Hematopoietic multipotent progenitor cell (in vitro differentiated cells): ENCODE data around the gene MED16. TPM values are rescaled to one million over a fixed set of nuclear protein-coding genes. Genes with fewer than 3 reads are reported as not detected.

Experiments used
- DNase-seq, 3 donors: peaks; one replicate each; pipeline ENCODE4 v3.0.0-alpha.2; 2011 to 2015; ENCODE audit warnings: low read depth in 2 of 3, low spot score in 2 of 3
- total RNA-seq: library from RNA; depleted of rRNA; stranded (reverse); fragments of >200 nt; gene quantifications from one replicate; pipeline ENCODE4 v1.2.3, GENCODE V29; 2012

Gene MED16
- total RNA-seq: 78.4 TPM

- DNase-seq: peak; percentile 86 to 95 (median 93)
These were observed at the start of gene MED16, which contains the start of gene RNU6-9 for GRCh38 chr19:892894-893689. Gene MED16 (minus strand): TSS chr19:893187. CDS start chr19:891131, 2,056 bp downstream. Gene RNU6-9 (plus strand): TSS chr19:893484.

GRCh38 chr19:942133-942645 lies 49.2 kb upstream of the MED16 start:
- DNase-seq: no peak

GRCh38 chr19:941292-942132 lies 48.5 kb upstream of the MED16 start:
- no peak for DNase-seq

GRCh38 chr19:940591-941291 lies 47.8 kb upstream of the MED16 start:
- peak; percentile 65 to 96 (median 94) for DNase-seq

DNA sequence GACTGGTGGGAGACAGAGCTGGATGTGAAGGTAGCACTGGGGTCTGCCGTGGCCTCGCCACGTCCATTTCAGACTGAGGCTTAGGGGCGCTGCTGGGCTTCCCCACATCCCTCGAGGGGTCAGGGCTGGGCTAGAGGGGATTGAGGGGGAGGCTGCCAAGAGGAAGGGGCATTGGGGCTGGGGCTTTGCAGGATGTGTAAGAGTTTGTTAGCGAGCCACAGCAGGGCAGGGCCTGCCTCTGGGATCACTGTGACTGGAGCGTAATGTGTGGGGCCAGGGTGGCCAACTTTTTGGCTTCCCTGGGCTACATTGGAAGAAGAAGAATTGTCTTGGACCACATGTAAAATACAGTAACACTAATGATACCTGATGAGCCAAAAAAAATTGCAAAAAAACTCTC lies 46.9 kb upstream of the MED16 start:
- DNase-seq: no peak

DNA sequence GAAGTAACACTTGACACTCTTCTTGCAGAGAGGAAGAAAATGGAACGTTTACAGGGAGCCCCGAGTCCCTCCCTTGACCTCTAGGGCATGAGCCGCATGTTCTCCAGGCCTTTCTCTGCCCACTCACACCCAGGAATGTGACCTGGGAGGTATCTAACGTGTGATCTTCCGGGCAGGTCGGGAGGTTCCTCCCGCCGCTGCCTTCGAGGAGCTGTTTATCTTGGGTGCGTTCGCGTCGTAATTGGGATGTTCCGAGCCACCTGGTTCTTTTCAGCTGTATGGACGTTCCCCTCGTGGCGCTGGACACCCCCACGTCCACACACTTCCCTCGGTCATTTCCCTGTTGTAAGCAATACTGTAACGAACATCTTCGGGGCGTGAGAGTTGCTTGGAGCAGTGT lies 46.5 kb upstream of the MED16 start:
- DNase-seq: no peak

DNA sequence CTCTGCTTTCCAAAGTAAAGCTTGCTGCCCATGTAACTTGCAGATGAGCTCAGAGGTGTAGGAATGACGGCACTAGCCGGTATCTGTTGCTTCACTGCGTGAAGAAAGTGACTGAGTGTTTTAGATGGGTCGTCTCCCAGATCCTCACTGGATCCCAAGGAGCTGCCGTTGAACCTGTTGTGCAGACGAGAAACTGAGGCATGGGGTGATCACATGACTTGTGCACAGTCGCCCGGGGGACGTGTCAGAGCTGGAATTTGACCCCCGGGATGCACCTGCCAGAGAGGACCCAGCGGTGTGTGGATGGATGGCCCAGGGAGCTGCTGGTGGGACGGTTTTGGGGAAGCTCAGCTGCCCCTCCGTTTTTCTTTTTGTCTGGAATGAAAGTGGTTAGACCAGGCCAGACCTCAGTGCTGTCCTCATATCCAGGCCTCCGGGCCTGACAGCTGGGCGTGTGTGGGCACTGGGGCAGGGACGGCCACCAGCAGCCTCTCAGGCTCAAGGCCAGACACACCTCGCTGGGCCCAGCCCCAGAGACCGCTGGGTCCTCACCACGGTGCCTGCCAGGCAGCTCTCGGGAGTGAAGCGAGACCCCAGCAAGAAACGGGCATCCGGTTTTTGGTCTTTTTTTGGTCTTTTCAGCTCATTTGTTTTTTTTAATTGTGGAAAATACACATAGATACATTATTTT lies 45.4 kb upstream of the MED16 start:
- no peak for DNase-seq

DNA sequence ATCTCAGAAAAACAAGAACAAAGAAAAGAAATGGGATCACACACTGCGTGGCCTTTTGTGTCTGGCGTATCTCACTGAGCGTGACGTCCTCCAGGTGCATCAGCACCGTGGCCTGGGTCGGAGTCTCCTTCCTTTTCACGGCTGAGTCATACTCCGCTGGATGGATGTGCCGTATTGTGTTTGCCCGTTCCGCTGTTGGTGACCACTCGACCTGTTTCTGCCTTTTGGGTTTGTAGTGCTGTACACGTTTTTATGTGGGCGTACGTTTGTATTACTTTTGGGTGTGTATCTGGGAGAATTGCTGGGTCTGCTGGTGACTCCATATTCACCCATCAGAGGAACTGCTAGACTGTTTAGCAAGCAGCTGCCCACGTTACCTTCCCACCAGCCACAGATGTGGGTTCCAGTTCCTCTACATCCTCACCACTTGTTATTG lies 44.3 kb upstream of the MED16 start:
- no peak for DNase-seq

- no peak for DNase-seq
These were observed 43.2 kb upstream of the MED16 start for GRCh38 chr19:936175-936546.

DNA sequence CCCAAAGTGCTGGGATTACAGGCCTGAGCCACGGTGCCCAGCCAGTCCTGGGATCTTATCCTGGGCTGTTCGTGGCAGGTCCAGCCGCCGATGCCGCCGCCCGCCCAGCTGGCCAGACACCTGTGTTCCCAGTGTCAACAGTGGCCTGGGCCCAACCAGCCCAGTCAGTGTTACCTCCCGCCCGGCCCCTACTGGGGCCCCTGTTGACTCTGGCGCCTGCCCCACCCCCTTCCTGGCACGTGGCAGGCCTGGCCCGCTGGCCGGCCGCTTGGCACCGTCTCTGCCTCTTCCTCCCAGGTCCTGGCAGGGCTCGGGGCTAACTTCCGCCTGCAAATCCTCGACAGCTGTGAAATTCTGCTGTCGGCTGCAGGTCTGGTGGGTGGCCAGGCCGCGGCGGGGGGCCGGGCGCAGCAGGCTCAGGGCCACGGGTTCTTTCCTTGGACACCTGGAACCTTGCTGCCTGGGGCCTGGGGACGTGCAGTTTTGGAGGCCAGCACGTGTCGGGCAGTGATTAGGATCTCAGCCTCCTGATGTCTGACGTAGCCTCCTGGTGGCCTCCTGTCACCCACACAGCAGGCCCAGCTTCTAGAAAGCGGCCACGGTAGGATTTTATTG lies 42.0 kb upstream of the MED16 start:
- peak in 1 of 3 donors; percentile 78 for DNase-seq

- no peak for DNase-seq
These were observed 41.3 kb upstream of the MED16 start for GRCh38 chr19:934197-934840.

- DNase-seq: no peak
These were observed 40.5 kb upstream of the MED16 start for GRCh38 chr19:933553-933882.

- DNase-seq: peak in 1 of 3 donors; percentile 82
These were observed 39.9 kb upstream of the MED16 start for GRCh38 chr19:932648-933552.

DNA sequence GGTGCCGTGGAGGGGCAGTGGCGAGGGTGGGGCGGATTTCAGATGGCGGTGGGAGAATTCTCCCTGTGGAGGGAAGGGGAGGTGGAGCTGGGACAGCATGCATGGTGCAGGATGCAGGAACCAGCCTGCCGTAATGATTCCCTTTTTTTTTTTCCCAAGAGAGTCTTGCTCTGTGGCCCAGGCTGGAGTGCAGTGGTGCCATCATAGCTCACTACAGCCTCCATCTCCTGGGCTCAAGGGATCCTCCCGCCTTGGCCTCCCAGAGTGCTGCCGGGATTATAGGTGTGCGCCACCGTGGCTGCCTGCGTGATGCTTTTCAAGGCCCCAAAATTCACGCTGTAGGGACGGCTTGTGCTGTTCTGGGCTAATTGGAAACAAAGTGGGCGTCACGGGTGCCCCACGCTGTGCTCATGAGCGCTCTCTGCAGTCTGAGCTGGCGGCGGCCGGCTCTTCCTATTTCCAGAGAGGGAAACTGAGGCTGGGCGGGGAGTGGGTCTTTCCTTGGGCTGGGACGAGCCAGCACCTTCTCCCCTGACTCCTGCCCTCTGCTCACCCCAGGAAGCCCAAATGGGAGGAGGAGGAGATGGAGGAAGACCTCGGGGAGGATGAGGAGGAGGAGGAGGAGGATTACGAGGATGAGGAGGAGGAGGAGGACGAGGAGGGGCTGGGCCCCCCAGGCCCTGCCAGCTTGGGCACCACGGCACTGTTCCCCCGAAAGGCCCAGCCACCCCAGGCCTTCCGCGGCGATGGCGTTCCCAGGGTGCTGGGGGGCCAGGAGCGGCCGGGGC lies 39.1 kb upstream of the MED16 start:
- no peak for DNase-seq

DNA sequence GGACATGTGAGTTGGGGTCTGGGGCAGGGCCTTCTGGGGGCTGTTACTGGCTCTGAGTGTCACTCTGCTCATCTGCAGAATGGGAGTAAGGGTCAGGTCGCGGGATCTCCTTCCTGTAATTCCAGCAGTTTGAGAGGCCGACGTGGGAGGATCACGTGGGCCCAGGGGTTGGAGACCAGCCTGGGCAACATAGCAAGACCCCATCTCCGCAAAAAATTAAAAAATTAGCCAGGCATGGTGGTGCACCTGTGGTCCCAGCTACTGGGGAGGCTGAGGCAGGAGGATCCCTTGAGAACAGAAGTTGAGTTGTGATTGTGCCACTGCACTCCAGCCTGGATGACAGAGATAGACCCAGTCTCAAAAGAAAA lies 36.9 kb upstream of the MED16 start:
- DNase-seq: no peak

DNA sequence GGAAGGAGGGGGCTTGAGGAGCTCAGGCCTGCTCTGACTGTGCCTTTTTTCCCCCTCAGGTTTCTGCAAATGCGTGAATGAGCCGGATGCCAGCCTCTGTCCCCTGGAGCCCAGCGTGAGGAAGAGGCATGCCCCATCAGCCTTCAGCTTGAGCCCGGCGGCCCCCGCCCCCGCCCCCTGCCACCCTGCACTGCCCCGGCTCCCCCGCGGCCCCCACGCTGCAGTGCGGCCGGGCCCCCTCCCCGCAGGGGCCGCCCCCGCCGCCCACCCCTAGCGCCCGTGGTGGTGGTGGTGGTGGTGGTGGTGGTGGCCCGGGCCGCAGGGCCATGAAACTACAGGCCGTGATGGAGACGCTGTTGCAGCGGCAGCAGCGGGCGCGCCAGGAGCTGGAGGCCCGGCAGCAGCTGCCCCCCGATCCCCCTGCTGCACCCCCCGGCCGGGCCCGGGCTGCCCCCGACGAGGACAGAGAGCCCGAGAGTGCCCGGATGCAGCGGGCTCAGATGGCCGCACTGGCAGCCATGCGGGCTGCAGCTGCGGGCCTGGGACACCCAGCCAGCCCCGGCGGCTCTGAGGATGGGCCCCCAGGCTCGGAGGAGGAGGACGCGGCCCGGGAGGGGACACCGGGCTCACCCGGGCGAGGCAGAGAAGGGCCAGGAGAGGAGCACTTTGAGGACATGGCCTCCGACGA lies 36.4 kb upstream of the MED16 start:
- DNase-seq: no peak
